Smooth muscle cell (in vitro differentiated cells): Measurements from ENCODE around the gene TRMT1L. TPM values are rescaled to one million over a fixed set of nuclear protein-coding genes. Genes with fewer than 3 reads are reported as not detected.

Experiments used
- DNase-seq: peaks from one replicate; lab custom pipeline; 2025; ENCODE audit not compliant: unreplicated experiment; lab: John Stamatoyannopoulos, UW
- H2AFZ ChIP-seq: fragments of 200-600 bp; sonication (generic); 2 replicates; pipeline ENCODE4 v1.6.0; 2016; ENCODE audit warnings: antibody characterized with exemption, low read depth, mild to moderate bottlenecking
- H3F3A ChIP-seq: fragments of 200-600 bp; sonication (generic); 2 replicates; pipeline ENCODE4 v1.6.0; 2017; ENCODE audit warnings: antibody characterized with exemption, low read depth
- H3K27ac ChIP-seq: fragments of 200-600 bp; sonication (generic); 2 replicates; pipeline ENCODE4 v1.5.1; 2016; ENCODE audit warnings: low read depth, mild to moderate bottlenecking
- H3K27me3 ChIP-seq: fragments of 200-600 bp; sonication (generic); 2 replicates; pipeline ENCODE4 v1.6.1; 2016; ENCODE audit warnings: low read depth, mild to moderate bottlenecking
- H3K36me3 ChIP-seq: fragments of 200-600 bp; sonication (generic); 2 replicates; pipeline ENCODE4 v1.5.1; 2016; ENCODE audit warnings: low read depth
- H3K4me1 ChIP-seq: fragments of 200-600 bp; sonication (generic); 2 replicates; pipeline ENCODE4 v1.5.1; 2016; ENCODE audit warnings: low read depth
- H3K4me2 ChIP-seq: fragments of 200-600 bp; sonication (generic); 2 replicates; pipeline ENCODE4 v1.6.0; 2016; ENCODE audit warnings: mild to moderate bottlenecking
- H3K4me3 ChIP-seq: fragments of 200-600 bp; sonication (generic); 2 replicates; pipeline ENCODE4 v1.5.1; 2016; ENCODE audit warnings: mild to moderate bottlenecking
- H3K79me2 ChIP-seq: fragments of 200-600 bp; sonication (generic); 2 replicates; pipeline ENCODE4 v1.6.0; 2016; ENCODE audit warnings: low read depth, mild to moderate bottlenecking
- H3K9ac ChIP-seq: fragments of 200-600 bp; sonication (generic); 2 replicates; pipeline ENCODE4 v1.6.0; 2016; ENCODE audit warnings: low read depth
- H3K9me3 ChIP-seq: fragments of 200-600 bp; sonication (generic); replicated peaks from 2 replicates; pipeline ENCODE4 v1.5.1; 2016; ENCODE audit warnings: low read depth
- H4K20me1 ChIP-seq: fragments of 200-600 bp; sonication (generic); 2 replicates; pipeline ENCODE4 v1.6.0; 2016; ENCODE audit warnings: low read depth
- WGBS: methylation state at CpG from one replicate; pipeline ENCODE4 v1.1.7; 2016; ENCODE audit warnings: low lambda C conversion rate; 5-methylcytosine and 5-hydroxymethylcytosine counted together
- polyA plus RNA-seq: library from polyadenylated mRNA; unstranded; fragments of >200 nt; fragmentation: Nextera tagmentation; extraction: Ambion mirVana; gene quantifications from 2 replicates; pipeline ENCODE4 v1.2.1, GENCODE V29; 2016
- total RNA-seq: library from RNA; depleted of rRNA; stranded (reverse); fragments of >200 nt; gene quantifications from 2 replicates; pipeline ENCODE4 v1.2.3, GENCODE V29; 2014
- TF ChIP-seq, protein P1 (sequence below): fragments of 200-600 bp; sonication (generic); IDR thresholded peaks from 2 replicates; pipeline ENCODE4 v1.5.1; 2017; ENCODE audit warnings: borderline replicate concordance, mild to moderate bottlenecking, antibody characterized with exemption; ENCODE audit not compliant: insufficient read depth, poor library complexity, severe bottlenecking

TRMT1L gene
- total and polyA plus RNA-seq, 2 experiments from 2014 or later, result 17.2 to 40.1 TPM

DNA sequence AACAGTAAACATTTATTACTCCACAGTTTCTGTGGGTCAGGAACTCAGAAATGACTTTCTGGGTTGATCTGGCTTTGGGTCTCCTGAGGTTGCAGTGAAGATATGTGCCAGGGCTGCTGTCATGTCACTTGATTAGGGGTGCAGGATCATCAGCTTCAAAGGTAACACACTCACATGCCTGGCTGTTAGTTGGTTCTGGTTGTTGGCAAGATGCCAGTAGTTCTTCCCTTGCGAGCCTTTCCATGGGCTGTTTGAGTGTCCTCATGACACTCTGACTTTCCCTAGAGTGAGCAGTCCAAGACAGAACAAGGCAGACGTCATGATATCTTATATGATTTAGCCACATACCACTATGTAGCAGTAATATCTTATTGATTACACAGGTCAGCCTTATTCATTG is 2.0 kb upstream of the TRMT1L start:
- H3K9me3 ChIP-seq, result no peaks in the 10 kb centered on the region
- no peak overlapping the region for H3K9ac ChIP-seq
- TF ChIP-seq, protein P1, sequence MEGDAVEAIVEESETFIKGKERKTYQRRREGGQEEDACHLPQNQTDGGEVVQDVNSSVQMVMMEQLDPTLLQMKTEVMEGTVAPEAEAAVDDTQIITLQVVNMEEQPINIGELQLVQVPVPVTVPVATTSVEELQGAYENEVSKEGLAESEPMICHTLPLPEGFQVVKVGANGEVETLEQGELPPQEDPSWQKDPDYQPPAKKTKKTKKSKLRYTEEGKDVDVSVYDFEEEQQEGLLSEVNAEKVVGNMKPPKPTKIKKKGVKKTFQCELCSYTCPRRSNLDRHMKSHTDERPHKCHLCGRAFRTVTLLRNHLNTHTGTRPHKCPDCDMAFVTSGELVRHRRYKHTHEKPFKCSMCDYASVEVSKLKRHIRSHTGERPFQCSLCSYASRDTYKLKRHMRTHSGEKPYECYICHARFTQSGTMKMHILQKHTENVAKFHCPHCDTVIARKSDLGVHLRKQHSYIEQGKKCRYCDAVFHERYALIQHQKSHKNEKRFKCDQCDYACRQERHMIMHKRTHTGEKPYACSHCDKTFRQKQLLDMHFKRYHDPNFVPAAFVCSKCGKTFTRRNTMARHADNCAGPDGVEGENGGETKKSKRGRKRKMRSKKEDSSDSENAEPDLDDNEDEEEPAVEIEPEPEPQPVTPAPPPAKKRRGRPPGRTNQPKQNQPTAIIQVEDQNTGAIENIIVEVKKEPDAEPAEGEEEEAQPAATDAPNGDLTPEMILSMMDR, result no peak
- DNase-seq, result no peak
- no peak overlapping the region for H3K4me3 ChIP-seq
- 47% methylated on average over 2 of the region's 2 CpGs for WGBS
- H4K20me1 ChIP-seq, result peaks cover 3% of the 10 kb centered on the region
- H3K4me1 ChIP-seq, result peaks cover 18% of the 10 kb centered on the region
- no peaks in the 10 kb centered on the region for H3K27me3 ChIP-seq
- peak overlapping the region; percentile 91 for H3K4me2 ChIP-seq
- no peaks in the 10 kb centered on the region for H3K36me3 ChIP-seq
- no peak overlapping the region for H2AFZ ChIP-seq
- H3F3A ChIP-seq, result no peaks in the 10 kb centered on the region
- peaks cover 30% of the 10 kb centered on the region for H3K79me2 ChIP-seq
- H3K27ac ChIP-seq, result no peak overlapping the region

DNA sequence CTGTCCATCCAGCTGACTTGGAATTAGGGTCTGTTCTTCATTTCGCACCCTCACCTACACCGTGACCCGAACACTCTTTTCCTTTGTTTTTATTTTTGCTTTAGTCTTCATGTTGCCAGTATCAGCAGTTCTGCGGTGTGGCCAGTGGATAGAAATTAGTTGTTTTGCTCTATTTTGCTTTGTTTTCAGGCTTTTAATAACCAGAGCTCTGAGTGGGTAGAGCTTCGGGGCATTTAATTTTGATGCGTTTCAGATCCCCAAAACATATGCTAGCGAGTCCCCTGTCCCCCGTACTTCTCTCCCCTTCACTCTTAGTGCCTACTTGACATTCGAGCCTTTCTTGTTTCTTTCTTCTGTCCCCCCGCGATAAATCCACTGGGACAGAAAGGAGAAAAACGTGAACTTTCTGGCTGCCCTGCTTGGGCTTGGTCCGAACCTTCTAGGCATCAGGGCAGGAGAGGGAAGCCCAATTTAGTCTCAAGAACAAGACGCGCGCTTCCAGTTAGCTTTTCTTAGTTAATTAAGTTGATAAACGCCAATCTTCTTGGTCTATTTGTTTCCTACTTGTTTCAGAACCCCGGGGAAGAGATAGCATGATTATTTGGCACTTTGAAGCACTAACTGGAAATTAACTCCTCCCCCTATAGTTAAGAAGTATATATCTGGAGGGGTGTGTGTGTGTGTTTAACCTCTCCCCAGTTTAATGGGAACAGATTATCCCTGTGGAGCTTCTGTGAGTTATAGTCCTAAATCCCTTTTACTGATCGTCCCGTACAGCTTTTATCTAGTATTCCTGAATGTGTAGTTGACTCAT is 1.1 kb upstream of the TRMT1L start:
- 1% methylated on average over 20 of the region's 20 CpGs for WGBS
- DNase-seq, result no peak
- H3K4me2 ChIP-seq, result peak overlapping the region; percentile 91

DNA sequence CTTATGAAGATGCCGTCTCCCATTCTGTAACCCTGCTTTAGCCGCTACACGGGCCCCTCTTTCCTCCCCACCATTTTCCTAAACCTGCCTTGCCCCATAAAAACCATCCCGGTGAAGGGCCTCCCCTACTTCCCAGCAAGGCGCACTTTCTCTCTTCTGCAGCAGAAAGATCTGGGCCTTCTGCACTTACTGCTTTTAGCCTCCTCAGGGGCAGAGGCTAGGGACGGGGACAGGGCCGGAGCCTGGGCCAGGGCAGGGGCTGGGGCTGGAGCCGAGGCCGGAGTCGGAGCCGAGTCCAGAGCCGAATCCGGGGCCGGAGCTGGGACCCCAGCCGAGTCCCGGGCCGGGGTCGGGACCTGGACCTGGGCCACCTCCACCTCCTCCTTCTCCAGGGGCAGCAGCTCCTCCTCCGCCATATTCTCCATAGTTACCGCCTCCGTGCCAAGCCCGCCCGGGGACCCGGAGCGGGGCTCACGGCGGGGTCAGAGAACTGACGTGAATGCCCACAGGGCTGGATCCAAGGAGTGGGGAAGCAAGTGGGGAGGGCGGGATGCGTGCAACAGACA is 382 bp downstream of the TRMT1L start:
- Histone ChIP-seq H3K9me3 (no peaks in the 10 kb centered on the region), H3F3A (no peaks in the 10 kb centered on the region), H4K20me1 (peaks cover 3% of the 10 kb centered on the region), H3K4me1 (peaks cover 18% of the 10 kb centered on the region), H3K27me3 (no peaks in the 10 kb centered on the region), H3K4me3 (peak overlapping the region; percentile 82), H3K79me2 (peaks cover 35% of the 10 kb centered on the region), H3K36me3 (no peaks in the 10 kb centered on the region), H2AFZ (peak overlapping the region; percentile 86), H3K4me2 (peak overlapping the region; percentile 91), H3K9ac (peak overlapping the region; percentile 92), H3K27ac (peak overlapping the region; percentile 95)
- TF ChIP-seq, protein P1, result no peak
- peak; percentile 75 for DNase-seq
- WGBS, result under 1% methylated on average over 30 of the region's 30 CpGs

More for the DNA sequence above, 1.1 kb upstream of the TRMT1L start:
- H3K4me1 ChIP-seq, result peaks cover 18% of the 10 kb centered on the region
- H3K9ac ChIP-seq, result peak overlapping the region; percentile 92
- H3K4me3 ChIP-seq, result peak overlapping the region; percentile 82
- no peaks in the 10 kb centered on the region for H3K36me3 ChIP-seq
- TF ChIP-seq, protein P1, result no peak
- peak overlapping the region; percentile 95 for H3K27ac ChIP-seq
- H3K79me2 ChIP-seq, result peaks cover 35% of the 10 kb centered on the region
- H3F3A ChIP-seq, result no peaks in the 10 kb centered on the region
- no peaks in the 10 kb centered on the region for H3K27me3 ChIP-seq
- peak overlapping the region; percentile 86 for H2AFZ ChIP-seq
- H4K20me1 ChIP-seq, result peaks cover 3% of the 10 kb centered on the region
- no peaks in the 10 kb centered on the region for H3K9me3 ChIP-seq
